WTC11 (cell line): ENCODE measurements around the gene PADI2. TPM values are rescaled to one million over a fixed set of nuclear protein-coding genes. Genes with fewer than 3 reads are reported as not detected.

ENCODE experiments used
- ATAC-seq: fragments of 200-7000 bp; cut with Tn5 transposase; 2 replicates; pipeline ENCODE4 v1.10.0; 2021; ENCODE audit warnings: mild to moderate bottlenecking, moderate library complexity
- CTCF ChIA-PET: fragments of 300-600 bp; sonication (Branson Sonifier 250); formaldehyde crosslinking; loops from one replicate; lab custom pipeline; 2021; ENCODE audit warnings: antibody characterized with exemption; lab: Charles Lee
- POLR2A ChIA-PET: fragments of 350-600 bp; sonication (Branson Sonifier 250); formaldehyde crosslinking; loops from one replicate; lab custom pipeline; 2021; ENCODE audit warnings: antibody characterized with exemption; lab: Charles Lee
- DNase-seq: peaks from one replicate; pipeline ENCODE4 v3.0.0; 2021; ENCODE audit warnings: low spot score
- H3K27ac Mint-ChIP-seq: 2 replicates; pipeline ENCODE4 v1.8.0; 2021; ENCODE audit warnings: mixed read lengths
- H3K27me3 Mint-ChIP-seq: 2 replicates; pipeline ENCODE4 v1.8.0; 2021; ENCODE audit warnings: low read depth, mild to moderate bottlenecking, moderate library complexity, mixed read lengths
- H3K36me3 Mint-ChIP-seq: 2 replicates; pipeline ENCODE4 v1.8.0; 2021; ENCODE audit warnings: mixed read lengths
- H3K4me1 Mint-ChIP-seq: 2 replicates; pipeline ENCODE4 v1.8.0; 2022; ENCODE audit warnings: mixed read lengths
- H3K4me3 Mint-ChIP-seq: 2 replicates; pipeline ENCODE4 v1.8.0; 2021; ENCODE audit warnings: mild to moderate bottlenecking, moderate library complexity, mixed read lengths
- H3K9me3 Mint-ChIP-seq: 2 replicates; pipeline ENCODE4 v1.8.0; 2021; ENCODE audit warnings: mixed read lengths
- AFF4 ChIP-seq: sonication (generic); formaldehyde crosslinking; IDR thresholded peaks from 2 replicates; pipeline ENCODE4 v1.8.1; 2023; ENCODE audit warnings: mild to moderate bottlenecking, missing genetic modification reagents, borderline replicate concordance
- AR ChIP-seq: fragments of 250-450 bp; sonication (Bioruptor Pico); IDR thresholded peaks from 2 replicates; pipeline ENCODE4 v1.9.0; 2021; ENCODE audit warnings: mild to moderate bottlenecking
- ATF3 ChIP-seq: sonication (generic); formaldehyde crosslinking; conservative IDR thresholded peaks from 2 replicates; pipeline ENCODE4 v1.8.1; 2022; ENCODE audit warnings: mild to moderate bottlenecking, missing genetic modification reagents
- ATF6 ChIP-seq: sonication (generic); formaldehyde crosslinking; IDR thresholded peaks from 2 replicates; pipeline ENCODE4 v1.8.1; 2023; ENCODE audit warnings: mild to moderate bottlenecking, missing genetic modification reagents
- CREB1 ChIP-seq: sonication (generic); formaldehyde crosslinking; IDR thresholded peaks from 2 replicates; pipeline ENCODE4 v1.8.0; 2023; ENCODE audit warnings: mild to moderate bottlenecking, missing genetic modification reagents
- ELF4 ChIP-seq: sonication (generic); formaldehyde crosslinking; IDR thresholded peaks from 2 replicates; pipeline ENCODE4 v1.8.1; 2022; ENCODE audit warnings: low read depth, mild to moderate bottlenecking, moderate library complexity, missing genetic modification reagents
- EMX1 ChIP-seq: fragments of 250-450 bp; sonication (Bioruptor Pico); IDR thresholded peaks from 2 replicates; pipeline ENCODE4 v1.8.0; 2021; ENCODE audit warnings: mild to moderate bottlenecking
- HMGA2 ChIP-seq: fragments of 250-450 bp; sonication (Bioruptor Pico); IDR thresholded peaks from 2 replicates; pipeline ENCODE4 v1.4.0; 2021; ENCODE audit warnings: mild to moderate bottlenecking, moderate library complexity
- HMGXB4 ChIP-seq: sonication (generic); formaldehyde crosslinking; IDR thresholded peaks from 2 replicates; pipeline ENCODE4 v1.8.1; 2023; ENCODE audit warnings: mild to moderate bottlenecking, moderate library complexity, missing genetic modification reagents
- RORB ChIP-seq: fragments of 250-450 bp; sonication (Bioruptor Pico); IDR thresholded peaks from 2 replicates; pipeline ENCODE4 v1.9.0; 2021; ENCODE audit warnings: mild to moderate bottlenecking
- SMAD4 ChIP-seq: sonication (generic); formaldehyde crosslinking; IDR thresholded peaks from 2 replicates; pipeline ENCODE4 v1.8.0; 2022; ENCODE audit warnings: mild to moderate bottlenecking, missing genetic modification reagents
- SP1 ChIP-seq: sonication (generic); formaldehyde crosslinking; conservative IDR thresholded peaks from 2 replicates; pipeline ENCODE4 v1.8.1; 2022; ENCODE audit warnings: missing genetic modification reagents
- TCF7 ChIP-seq: sonication (generic); formaldehyde crosslinking; IDR thresholded peaks from 2 replicates; pipeline ENCODE4 v1.8.0; 2022; ENCODE audit warnings: mild to moderate bottlenecking, low read depth, missing genetic modification reagents, moderate library complexity
- ZNF232 ChIP-seq: sonication (generic); formaldehyde crosslinking; IDR thresholded peaks from 2 replicates; pipeline ENCODE4 v1.8.0; 2022; ENCODE audit warnings: mild to moderate bottlenecking, missing genetic modification reagents
- ZNF532 ChIP-seq: fragments of 250-450 bp; sonication (Bioruptor Pico); IDR thresholded peaks from 2 replicates; pipeline ENCODE4 v1.9.0; 2021; ENCODE audit warnings: mild to moderate bottlenecking, borderline replicate concordance
- total RNA-seq: library from RNA; stranded (reverse); gene quantifications from 3 replicates; pipeline ENCODE4 v1.2.3, GENCODE V29; 2021

The PADI2 gene
- total RNA-seq, 1 experiment from 2014 or later, result 3.8 TPM

GRCh38 chr1:17040135-17040534, 79.1 kb downstream of the PADI2 start:
- CTCF ChIA-PET, result interaction anchor here (1.2 kb wide), 1 partner anchor 89 kb away, joined by 3 read pairs; no protein-coding TSS in a partner anchor
- Mint-ChIP-seq H3K27me3 (no peaks in the 10 kb centered on the region), H3K4me1 (peaks cover 4% of the 10 kb centered on the region; the same call in 1 of the 2 replicates), H3K9me3 (no peaks in the 10 kb centered on the region), H3K36me3 (peaks cover 35% of the 10 kb centered on the region), H3K4me3 (no peak overlapping the region), H3K27ac (no peak overlapping the region)
- TF ChIP-seq SMAD4 (CRISPR knock-in tag) (no peak), AFF4 (no peak), ZNF532 (CRISPR knock-in tag) (no peak), HMGA2 (CRISPR knock-in tag) (no peak), HMGXB4 (CRISPR knock-in tag) (no peak), TCF7 (CRISPR knock-in tag) (no peak), ELF4 (CRISPR knock-in tag) (no peak), ZNF232 (no peak), AR (CRISPR knock-in tag) (no peak), RORB (CRISPR knock-in tag) (no peak), EMX1 (no peak)
- no peak for ATAC-seq
- DNase-seq, result no peak
- POLR2A ChIA-PET, result no interaction called here

GRCh38 chr1:17039522-17039921, 79.7 kb downstream of the PADI2 start:
- ChIA-PET CTCF (no interaction called here), POLR2A (no interaction called here)
- no peak for ATAC-seq
- TF ChIP-seq ATF3 (CRISPR knock-in tag) (no peak), ATF6 (CRISPR knock-in tag) (no peak), SP1 (no peak), CREB1 (CRISPR knock-in tag) (no peak), EMX1 (no peak), ZNF232 (no peak), ZNF532 (CRISPR knock-in tag) (no peak)

More at GRCh38 chr1:17039522-17039921, 79.7 kb downstream of the PADI2 start:
- Mint-ChIP-seq H3K4me1 (peaks cover 4% of the 10 kb centered on the region; the same call in 1 of the 2 replicates), H3K27ac (no peak overlapping the region), H3K27me3 (no peaks in the 10 kb centered on the region), H3K4me3 (no peak overlapping the region), H3K9me3 (no peaks in the 10 kb centered on the region), H3K36me3 (peaks cover 30% of the 10 kb centered on the region)
- no peak for DNase-seq
